CD14-positive monocyte (primary cell): ENCODE results near the gene ZBTB1. TPM values are rescaled to one million over a fixed set of nuclear protein-coding genes. Genes with fewer than 3 reads are reported as not detected.
A peak's percentile ranks its signal among the peaks of the same experiment; 100 is the strongest.

Experiments
- DNase-seq, 3 donors: peaks; one replicate each; pipeline ENCODE4 v3.0.0-alpha.2; 2011 to 2022
- H2AFZ ChIP-seq: 2 replicates; pipeline ENCODE4 v1.6.0; 2012; ENCODE audit warnings: mild to moderate bottlenecking, low read depth, low read length, inconsistent platforms; ENCODE audit not compliant: insufficient read depth, poor library complexity, severe bottlenecking
- H3K27ac ChIP-seq, 2 donors: 1 replicate in 1 of 2; 2 replicates in 1 of 2; pipeline ENCODE4 v1.5.1; 2012 to 2013; ENCODE audit warnings: low read length in 2 of 2, control low read depth in 1 of 2, inconsistent platforms in 1 of 2, low read depth in 1 of 2, mild to moderate bottlenecking in 1 of 2
- H3K27me3 ChIP-seq, 2 donors: one replicate each; pipeline versions ENCODE4 v1.6.0 to v1.6.1; 2011 to 2013; ENCODE audit warnings: low read length in 2 of 2; ENCODE audit not compliant: control insufficient read depth in 2 of 2, insufficient read depth in 2 of 2
- H3K36me3 ChIP-seq, 2 donors: replicated peaks in 1 of 2; 1 replicate in 1 of 2; 2 replicates in 1 of 2; pipeline versions ENCODE4 v1.5.1 to v1.6.1; 2012 to 2013; ENCODE audit warnings: low read length in 2 of 2, control low read depth in 1 of 2, inconsistent platforms in 1 of 2, mild to moderate bottlenecking in 1 of 2; ENCODE audit not compliant: insufficient read depth in 2 of 2, control insufficient read depth in 1 of 2
- H3K4me1 ChIP-seq, 2 donors: 1 replicate in 1 of 2; 2 replicates in 1 of 2; pipeline versions ENCODE4 v1.5.1 to v1.6.1; 2012 to 2013; ENCODE audit warnings: low read length in 2 of 2, control low read depth in 1 of 2, inconsistent platforms in 1 of 2, mild to moderate bottlenecking in 1 of 2, moderate library complexity in 1 of 2; ENCODE audit not compliant: insufficient read depth in 2 of 2, control insufficient read depth in 1 of 2
- H3K4me2 ChIP-seq: replicated peaks from 2 replicates; pipeline ENCODE3; 2012; ENCODE audit warnings: low read length, moderate library complexity, mild to moderate bottlenecking; ENCODE audit not compliant: poor library complexity, severe bottlenecking; ENCODE audit errors: extremely low read depth
- H3K4me3 ChIP-seq, 3 experiments: fragments of 200-600 bp in 1 of 3; sonication (generic) in 1 of 3; replicated peaks in 1 of 3; 1 replicate in 2 of 3; 2 replicates in 1 of 3; pipeline ENCODE4 v1.5.1; 2011 to 2013; ENCODE audit warnings: low read length in 3 of 3, mild to moderate bottlenecking in 3 of 3, control low read depth in 2 of 3, low read depth in 2 of 3, inconsistent platforms in 1 of 3, moderate library complexity in 1 of 3
- H3K79me2 ChIP-seq: 2 replicates; pipeline ENCODE4 v1.6.0; 2012; ENCODE audit warnings: mild to moderate bottlenecking, control low read depth, inconsistent platforms, low read length, moderate library complexity; ENCODE audit not compliant: insufficient read depth
- H3K9ac ChIP-seq: 2 replicates; pipeline ENCODE4 v1.6.0; 2017; ENCODE audit warnings: low read length, mild to moderate bottlenecking; ENCODE audit not compliant: insufficient read depth, poor library complexity, severe bottlenecking
- H3K9me3 ChIP-seq, 2 donors: replicated peaks in 1 of 2; 1 replicate in 1 of 2; 2 replicates in 1 of 2; pipeline versions ENCODE4 v1.5.1 to v1.6.1; 2012 to 2013; ENCODE audit warnings: low read length in 2 of 2, control low read depth in 1 of 2; ENCODE audit not compliant: control insufficient read depth in 1 of 2, insufficient read depth in 1 of 2
- H4K20me1 ChIP-seq: 2 replicates; pipeline ENCODE4 v1.6.0; 2012; ENCODE audit warnings: mild to moderate bottlenecking, low read length, control low read depth, moderate library complexity; ENCODE audit not compliant: insufficient read depth
- H3K27ac Mint-ChIP-seq, 7 donors: one replicate each; pipeline ENCODE4 v1.8.0; 2020; ENCODE audit warnings: mild to moderate bottlenecking in 7 of 7, mixed read lengths in 7 of 7, moderate library complexity in 6 of 7, inconsistent platforms in 2 of 7
- H3K27me3 Mint-ChIP-seq, 3 donors: one replicate each; pipeline ENCODE4 v1.8.0; 2021 to 2022; ENCODE audit warnings: low read depth in 3 of 3, mild to moderate bottlenecking in 3 of 3, mixed read lengths in 3 of 3, moderate library complexity in 3 of 3, inconsistent platforms in 1 of 3
- H3K36me3 Mint-ChIP-seq, 2 donors: one replicate each; pipeline ENCODE4 v1.8.0; 2020; ENCODE audit warnings: mixed read lengths in 2 of 2, inconsistent platforms in 1 of 2, mild to moderate bottlenecking in 1 of 2
- H3K4me1 Mint-ChIP-seq: one replicate; pipeline ENCODE4 v1.8.0; 2020; ENCODE audit warnings: mild to moderate bottlenecking, mixed read lengths
- H3K4me3 Mint-ChIP-seq, 2 donors: one replicate each; pipeline ENCODE4 v1.8.0; 2020; ENCODE audit warnings: mild to moderate bottlenecking in 2 of 2, mixed read lengths in 2 of 2, moderate library complexity in 1 of 2
- H3K9me3 Mint-ChIP-seq, 7 donors: one replicate each; pipeline ENCODE4 v1.8.0; 2020 to 2022; ENCODE audit warnings: mixed read lengths in 7 of 7, mild to moderate bottlenecking in 6 of 7, moderate library complexity in 6 of 7, inconsistent platforms in 2 of 7
- CTCF ChIP-seq: fragments of 200-600 bp; IDR thresholded peaks from one replicate; pipeline ENCODE4 v1.8.0; 2022; ENCODE audit warnings: antibody characterized with exemption, mild to moderate bottlenecking
- WGBS: methylation state at CpG from one replicate; pipeline ENCODE4 v1.1.5; 2013; ENCODE audit warnings: missing lambda C conversion rate; ENCODE audit not compliant: insufficient coverage; 5-methylcytosine and 5-hydroxymethylcytosine counted together
- intact Hi-C, 2 donors: fragments of 100-400 bp; cut with micrococcal nuclease; formaldehyde crosslinking; loops; one replicate each; pipeline versions ENCODE4 v1.15.0 to v1.15.1; 2023
- polyA plus RNA-seq, 3 donors: library from polyadenylated mRNA; depleted of rRNA in 1 of 3; unstranded in 2 of 3; stranded (reverse) in 1 of 3; fragments of 300-500 nt in 2 of 3; fragments of >200 nt in 1 of 3; fragmentation: Illumina TruSeq in 2 of 3; gene quantifications; 1 replicate in 2 of 3; 2 replicates in 1 of 3; pipeline ENCODE4 v1.2.3, GENCODE V29; 2012 to 2021

The ZBTB1 gene
- polyA plus RNA-seq, 3 donors, result 27.7 to 45.4 (median 33.4) TPM

- peak; percentile 70 for TF ChIP-seq CTCF
- no peak for DNase-seq
- no peak overlapping the region for H3K9ac ChIP-seq
- no peak overlapping the region for H3K4me2 ChIP-seq
- Mint-ChIP-seq H3K27me3 (no peaks in the 10 kb centered on the region), H3K9me3 (no peaks in the 10 kb centered on the region), H3K4me3 (no peak overlapping the region), H3K27ac (no peak overlapping the region), H3K36me3 (peaks cover 4 to 18% of the 10 kb centered on the region in 2 donors), H3K4me1 (no peaks in the 10 kb centered on the region)
- no peak overlapping the region for H3K4me3 ChIP-seq
- H2AFZ ChIP-seq, result no peak overlapping the region
- no peak overlapping the region for H3K27ac ChIP-seq
- H4K20me1 ChIP-seq, result no peaks in the 10 kb centered on the region
- no peaks in the 10 kb centered on the region for H3K27me3 ChIP-seq
- H3K36me3 ChIP-seq, result no peaks in the 10 kb centered on the region
- intact Hi-C loops, result no loop called here
- no peaks in the 10 kb centered on the region for H3K79me2 ChIP-seq
- no peaks in the 10 kb centered on the region for H3K4me1 ChIP-seq
- no peaks in the 10 kb centered on the region for H3K9me3 ChIP-seq
These were observed 25.8 kb upstream of the ZBTB1 start for GRCh38 chr14:64478634-64479250.

DNA sequence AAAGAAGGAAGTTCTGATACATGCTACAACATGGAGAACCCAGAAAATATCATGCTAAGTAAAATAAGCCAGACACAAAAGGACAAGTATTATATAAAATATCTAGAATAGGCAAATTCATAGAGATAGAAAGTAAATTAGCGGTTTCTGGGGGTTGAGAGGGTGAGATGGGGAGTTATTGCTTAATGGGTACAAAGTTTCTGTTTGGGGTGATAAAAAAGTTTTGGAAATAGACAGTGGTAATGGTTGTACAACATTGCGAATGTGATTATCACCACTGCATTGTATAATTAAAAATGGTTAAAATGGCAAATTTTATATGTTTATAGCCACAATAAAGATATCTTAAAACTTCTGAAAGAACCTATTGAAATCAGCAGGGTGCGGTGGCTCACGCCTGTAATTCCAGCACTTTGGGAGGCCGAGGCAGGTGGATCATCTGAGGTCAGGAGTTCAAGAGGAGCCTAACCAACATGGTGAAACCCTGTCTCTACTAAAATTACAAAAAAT, 15.9 kb upstream of the ZBTB1 start:
- Mint-ChIP-seq H3K27ac (no peak overlapping the region), H3K27me3 (no peaks in the 10 kb centered on the region), H3K4me1 (no peaks in the 10 kb centered on the region), H3K9me3 (no peaks in the 10 kb centered on the region), H3K4me3 (no peak overlapping the region), H3K36me3 (peaks cover 43 to 45% of the 10 kb centered on the region in 2 donors)
- Histone ChIP-seq H3K9me3 (no peaks in the 10 kb centered on the region), H3K4me3 (no peak overlapping the region), H3K9ac (no peak overlapping the region), H3K27me3 (no peaks in the 10 kb centered on the region), H3K4me2 (no peak overlapping the region), H3K79me2 (no peaks in the 10 kb centered on the region), H3K4me1 (no peaks in the 10 kb centered on the region), H3K27ac (no peak overlapping the region), H3K36me3 (peaks cover 33 to 56% of the 10 kb centered on the region in 2 donors), H2AFZ (no peak overlapping the region), H4K20me1 (no peaks in the 10 kb centered on the region)
- WGBS, result no CpG with 5 or more reads among the region's 5 CpGs
- no peak for TF ChIP-seq CTCF
- intact Hi-C loops, result no loop called here
- DNase-seq, result no peak
